ENCODE results near the gene INPP5J.
"Not testable (repeated sequence)": the region's sequence is repeated elsewhere in the genome, so short reads cannot be mapped to it uniquely, and the experiment has no call there.

The INPP5J gene

GRCh38 chr22:31139866-31140716, 17.3 kb downstream of the INPP5J start, which contains the start of gene PLA2G3:
Gene PLA2G3 (minus strand): TSS chr22:31140508. CDS start chr22:31140354, 154 bp downstream.
- in situ Hi-C loops (cut with MboI; ENCODE audit: low pct_unique_long_range_greater_than_20kb, low sequenced_read_pairs) = no loop called here
- DNase-seq = no peak

DNA sequence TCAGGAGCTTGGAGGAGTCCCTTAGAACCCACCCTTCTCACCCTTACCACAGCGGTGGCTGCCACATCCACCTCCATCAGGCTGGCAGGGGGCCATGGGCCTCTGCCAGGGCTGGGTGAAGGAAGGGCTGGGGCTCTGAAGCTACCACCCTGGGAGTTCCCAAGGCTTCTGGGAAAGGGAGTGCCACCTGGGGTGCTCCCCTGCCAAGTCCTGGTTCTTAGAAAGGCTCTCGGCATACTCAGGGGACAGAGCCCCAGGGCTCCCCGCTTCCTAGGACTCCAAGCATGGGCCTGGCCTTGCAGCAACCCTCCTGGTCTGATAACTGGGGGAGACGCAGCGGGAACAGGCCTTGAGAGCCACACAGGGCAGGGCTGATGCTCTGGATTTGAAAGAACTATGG, 18.0 kb downstream of the INPP5J start:
- DNase-seq = no peak
- in situ Hi-C loops (cut with MboI; ENCODE audit: low pct_unique_long_range_greater_than_20kb, low sequenced_read_pairs) = no loop called here

- in situ Hi-C loops (cut with MboI; ENCODE audit: low pct_unique_long_range_greater_than_20kb, low sequenced_read_pairs) = no loop called here
- no peak for DNase-seq
These were observed 18.8 kb downstream of the INPP5J start for GRCh38 chr22:31141551-31141950.

- in situ Hi-C loops (cut with MboI; ENCODE audit: low pct_unique_long_range_greater_than_20kb, low sequenced_read_pairs) = no loop called here
- DNase-seq = no peak
These were observed 19.5 kb downstream of the INPP5J start for GRCh38 chr22:31142285-31142684.

- in situ Hi-C loops (cut with MboI; ENCODE audit: low pct_unique_long_range_greater_than_20kb, low sequenced_read_pairs) = no loop called here
- DNase-seq = no peak
These were observed 20.3 kb downstream of the INPP5J start for GRCh38 chr22:31143038-31143437.

DNA sequence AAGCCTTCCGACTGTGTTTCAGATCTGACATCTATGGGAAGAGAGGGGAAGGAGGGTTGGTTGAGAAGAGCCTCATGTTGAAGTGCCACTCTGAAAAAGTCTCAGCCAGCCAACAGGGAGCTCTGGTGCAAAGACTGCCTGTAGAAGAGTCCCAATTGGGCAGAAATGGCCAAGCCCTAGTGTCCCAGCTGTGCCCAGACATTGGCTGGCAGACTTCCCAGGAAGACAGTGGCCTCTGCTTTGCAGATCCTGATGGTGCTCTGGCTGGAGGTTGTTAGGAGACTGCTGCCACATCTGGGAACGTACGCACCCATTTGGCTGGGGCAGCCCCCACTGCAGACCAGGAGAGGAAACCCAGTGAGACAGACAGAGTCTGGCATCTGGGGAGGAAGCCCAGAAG, 20.8 kb downstream of the INPP5J start:
- DNase-seq = no peak

GRCh38 chr22:31144223-31144622, 21.5 kb downstream of the INPP5J start:
- no peak for DNase-seq
- in situ Hi-C loops (cut with MboI; ENCODE audit: low pct_unique_long_range_greater_than_20kb, low sequenced_read_pairs) = no loop called here

More for the DNA sequence above, 20.8 kb downstream of the INPP5J start:
- in situ Hi-C loops (cut with MboI; ENCODE audit: low pct_unique_long_range_greater_than_20kb, low sequenced_read_pairs) = no loop called here

DNA sequence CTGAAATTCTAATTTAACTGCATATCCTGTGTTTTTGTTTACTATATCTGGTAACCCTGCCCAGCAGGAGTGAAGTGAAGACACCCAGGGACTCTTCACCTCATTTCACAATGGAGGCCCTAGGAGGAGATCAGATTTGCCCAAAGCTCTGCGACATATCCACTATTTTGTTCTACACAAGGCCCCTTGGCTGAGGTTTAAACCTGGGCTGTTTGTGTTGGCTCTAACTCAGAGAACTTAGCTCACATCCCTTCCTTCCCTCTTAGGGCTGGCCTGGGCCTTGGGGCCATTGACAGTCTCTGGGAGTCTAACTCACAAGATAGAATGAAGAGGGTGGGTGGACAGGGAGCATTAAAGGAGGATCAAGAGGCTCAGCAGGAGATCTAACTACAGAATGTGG, 25.7 kb downstream of the INPP5J start:
- in situ Hi-C loops (cut with MboI; ENCODE audit: low pct_unique_long_range_greater_than_20kb, low sequenced_read_pairs) = no loop called here
- DNase-seq = no peak

GRCh38 chr22:31148953-31149627, 26.3 kb downstream of the INPP5J start:
- in situ Hi-C loops (cut with MboI; ENCODE audit: low pct_unique_long_range_greater_than_20kb, low sequenced_read_pairs) = no loop called here

DNA sequence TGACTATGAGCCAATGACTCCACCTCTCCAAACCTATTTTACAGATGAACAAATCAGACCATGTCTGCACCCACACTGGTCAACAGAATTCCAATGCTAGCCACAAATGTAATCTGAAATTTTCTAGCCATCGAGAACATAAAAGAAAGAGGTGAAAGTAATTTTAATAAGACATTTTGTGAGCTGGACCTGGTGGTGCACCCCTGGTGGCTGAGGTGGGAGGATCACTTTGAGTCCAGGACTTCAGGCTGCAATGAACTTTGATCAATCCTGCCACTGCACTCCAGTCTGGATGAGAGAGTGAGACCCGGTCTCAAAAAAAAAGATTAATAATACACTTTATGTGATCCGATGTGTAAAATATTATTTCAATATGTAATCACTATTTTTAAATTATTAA, 27.8 kb downstream of the INPP5J start:
- DNase-seq = no peak
- in situ Hi-C loops (cut with MboI; ENCODE audit: low pct_unique_long_range_greater_than_20kb, low sequenced_read_pairs) = no loop called here

More at GRCh38 chr22:31148953-31149627, 26.3 kb downstream of the INPP5J start:
- peak; percentile 79 for DNase-seq

GRCh38 chr22:31151872-31152271, 29.1 kb downstream of the INPP5J start:
- in situ Hi-C loops (cut with MboI; ENCODE audit: low pct_unique_long_range_greater_than_20kb, low sequenced_read_pairs) = no loop called here
- DNase-seq = no peak

- in situ Hi-C loops (cut with MboI; ENCODE audit: low pct_unique_long_range_greater_than_20kb, low sequenced_read_pairs) = no loop called here
These were observed 30.6 kb downstream of the INPP5J start for GRCh38 chr22:31153357-31153756.

GRCh38 chr22:31154975-31155374, 32.2 kb downstream of the INPP5J start:
- DNase-seq = no peak
- in situ Hi-C loops (cut with MboI; ENCODE audit: low pct_unique_long_range_greater_than_20kb, low sequenced_read_pairs) = no loop called here

More at GRCh38 chr22:31153357-31153756, 30.6 kb downstream of the INPP5J start:
- DNase-seq = no peak

GRCh38 chr22:31155422-31155821, 32.7 kb downstream of the INPP5J start:
- DNase-seq = no peak
- in situ Hi-C loops (cut with MboI; ENCODE audit: low pct_unique_long_range_greater_than_20kb, low sequenced_read_pairs) = no loop called here

DNA sequence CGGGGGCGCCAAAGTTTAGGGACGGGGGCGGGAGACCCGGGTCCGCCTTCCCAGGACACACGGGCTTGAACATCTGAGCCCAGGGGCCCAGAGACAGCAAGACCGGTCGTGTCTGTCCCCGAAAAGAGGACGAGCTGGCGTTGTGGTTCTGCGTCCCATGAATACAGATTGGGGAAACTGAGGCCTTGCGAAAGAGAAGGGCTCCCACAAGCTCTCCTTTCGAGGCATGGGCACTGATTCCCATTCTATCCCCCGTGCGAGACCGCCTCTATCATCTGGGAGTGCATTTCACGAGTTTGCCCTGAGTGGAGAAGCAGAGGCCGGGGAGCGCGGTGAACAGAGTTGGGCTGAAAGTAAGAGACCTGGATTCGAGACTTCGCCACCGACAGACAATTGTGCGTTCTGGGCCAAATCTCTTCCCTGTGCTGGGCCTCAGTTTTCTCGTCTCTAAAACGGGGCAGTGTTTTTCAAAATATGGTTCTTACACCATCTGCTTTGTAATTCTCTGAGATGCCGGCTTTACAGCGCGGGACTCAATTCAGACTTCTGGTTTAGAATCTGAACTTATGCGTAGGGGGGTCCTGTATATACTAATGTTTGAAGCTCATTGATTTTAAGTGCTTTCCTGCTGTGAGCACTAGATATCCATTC, 37.7 kb downstream of the INPP5J start:
- DNase-seq = peak; percentile 38
- in situ Hi-C loops (cut with MboI; ENCODE audit: low pct_unique_long_range_greater_than_20kb, low sequenced_read_pairs) = no loop called here

DNA sequence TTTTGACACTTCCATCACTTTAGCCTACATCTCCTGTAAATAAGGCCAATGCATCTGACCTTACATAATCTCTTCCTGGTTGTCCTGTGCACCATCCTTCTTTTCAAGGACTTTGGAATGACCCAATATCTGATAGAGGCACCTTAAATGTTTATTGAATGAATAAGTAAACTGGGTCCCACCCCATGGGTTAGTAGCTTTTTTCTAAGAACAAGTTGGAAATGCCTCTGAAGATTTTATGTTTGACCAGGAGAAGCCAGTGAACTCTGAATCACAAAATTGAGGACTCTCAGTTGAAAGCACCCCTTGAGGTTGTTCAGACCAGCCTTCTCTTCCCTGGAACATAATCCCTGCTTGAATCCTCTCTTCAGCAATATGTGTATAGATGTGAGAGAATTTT, 38.6 kb downstream of the INPP5J start:
- in situ Hi-C loops (cut with MboI; ENCODE audit: low pct_unique_long_range_greater_than_20kb, low sequenced_read_pairs) = no loop called here

GRCh38 chr22:31162015-31162765, 39.4 kb downstream of the INPP5J start:
- in situ Hi-C loops (cut with MboI; ENCODE audit: low pct_unique_long_range_greater_than_20kb, low sequenced_read_pairs) = no loop called here

More for the DNA sequence above, 38.6 kb downstream of the INPP5J start:
- DNase-seq = no peak

DNA sequence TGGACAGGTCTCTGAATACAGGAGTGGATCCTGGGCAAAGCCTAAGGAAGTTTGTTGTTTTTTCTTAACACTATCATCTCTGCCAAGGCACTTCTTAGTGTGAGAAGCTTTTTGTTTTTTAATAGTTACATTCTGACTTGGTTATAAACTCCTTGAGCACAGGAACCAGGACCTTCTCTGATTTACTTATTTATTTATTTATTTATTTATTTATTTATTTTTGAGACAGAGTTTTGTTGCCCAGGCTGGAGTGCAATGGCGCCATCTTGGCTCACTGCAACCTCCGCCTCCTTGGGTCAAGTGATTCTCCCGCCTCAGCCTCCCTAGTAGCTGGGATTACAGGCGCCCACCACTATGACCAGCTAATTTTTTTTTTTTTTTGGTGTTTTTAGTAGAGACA, 48.2 kb downstream of the INPP5J start:
- in situ Hi-C loops (cut with MboI; ENCODE audit: low pct_unique_long_range_greater_than_20kb, low sequenced_read_pairs) = no loop called here
- DNase-seq = no peak

More at GRCh38 chr22:31162015-31162765, 39.4 kb downstream of the INPP5J start:
- no peak for DNase-seq

DNA sequence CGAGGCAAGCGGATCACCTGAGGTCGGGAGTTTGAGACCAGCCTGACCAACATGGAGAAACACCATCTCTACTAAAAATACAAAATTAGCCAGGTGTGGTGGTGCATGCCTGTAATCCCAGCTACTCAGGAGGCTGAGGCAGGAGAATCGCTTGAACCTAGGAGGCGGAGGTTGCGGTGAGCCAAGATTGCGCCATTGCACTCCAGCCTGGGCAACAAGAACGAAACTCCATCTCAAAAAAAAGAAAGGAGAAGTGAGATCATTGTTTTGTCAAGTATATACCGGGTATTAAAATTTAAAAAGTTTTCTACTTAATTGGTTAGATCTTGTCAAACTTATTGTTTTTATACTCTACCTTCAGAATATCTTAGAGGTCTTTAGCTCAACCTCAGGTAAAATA, 49.0 kb downstream of the INPP5J start:
- in situ Hi-C loops (cut with MboI; ENCODE audit: low pct_unique_long_range_greater_than_20kb, low sequenced_read_pairs); DNase-seq: not testable (repeated sequence)
